ENCODE measurements around the gene CFAP97D1.

CFAP97D1 gene

GRCh38 chr17:43810823-43811222 is 30.6 kb downstream of the CFAP97D1 start:
- CTCF ChIA-PET, result interaction anchor here (0.6 to 2.0 kb wide), 5 partner anchors 11 to 67 kb away, joined by 3 to 10 read pairs (median 3); no protein-coding TSS in a partner anchor
- Histone ChIP-seq H3K9me3 (ENCODE audit: control insufficient read depth, insufficient read depth, low read depth, low read length) (no peaks in the 10 kb centered on the region), H3K27ac (ENCODE audit: extremely low read depth, low read depth, low read length) (no peak overlapping the region), H3K4me1 (ENCODE audit: control insufficient read depth, insufficient read depth, low read length) (no peaks in the 10 kb centered on the region), H3K36me3 (ENCODE audit: control insufficient read depth in 2 of 2, insufficient read depth in 1 of 2, low read length in 2 of 2) (peaks cover 18 to 61% of the 10 kb centered on the region in 2 experiments), H3K4me3 (ENCODE audit: low read depth, low read length) (no peak overlapping the region)
- no peak for TF ChIP-seq ZNF404 (tag by site-specific recombination; IDR thresholded peaks at IDR 0.05)
- TF ChIP-seq ZNF16 (tag by site-specific recombination; IDR thresholded peaks at IDR 0.05; ENCODE audit: low read depth), result no peak
- no peak for TF ChIP-seq GLI2 (tag by site-specific recombination; IDR thresholded peaks at IDR 0.05; ENCODE audit: borderline replicate concordance, low read depth)
- TF ChIP-seq ZEB2 (tag by site-specific recombination; IDR thresholded peaks at IDR 0.05), result no peak
- TF ChIP-seq PRDM1 (tag by site-specific recombination; IDR thresholded peaks at IDR 0.05), result no peak
- TF ChIP-seq ZNF473 (tag by site-specific recombination; IDR thresholded peaks at IDR 0.05), result no peak
- TF ChIP-seq ZNF133 (tag by site-specific recombination; IDR thresholded peaks at IDR 0.05), result no peak
- TF ChIP-seq ZNF23 (tag by site-specific recombination; IDR thresholded peaks at IDR 0.05; ENCODE audit: borderline replicate concordance), result no peak
- TF ChIP-seq ZNF561 (tag by site-specific recombination; IDR thresholded peaks at IDR 0.05; ENCODE audit: borderline replicate concordance), result no peak
- no peak for TF ChIP-seq KLF10 (tag by site-specific recombination; IDR thresholded peaks at IDR 0.05)
- TF ChIP-seq, protein P1, sequence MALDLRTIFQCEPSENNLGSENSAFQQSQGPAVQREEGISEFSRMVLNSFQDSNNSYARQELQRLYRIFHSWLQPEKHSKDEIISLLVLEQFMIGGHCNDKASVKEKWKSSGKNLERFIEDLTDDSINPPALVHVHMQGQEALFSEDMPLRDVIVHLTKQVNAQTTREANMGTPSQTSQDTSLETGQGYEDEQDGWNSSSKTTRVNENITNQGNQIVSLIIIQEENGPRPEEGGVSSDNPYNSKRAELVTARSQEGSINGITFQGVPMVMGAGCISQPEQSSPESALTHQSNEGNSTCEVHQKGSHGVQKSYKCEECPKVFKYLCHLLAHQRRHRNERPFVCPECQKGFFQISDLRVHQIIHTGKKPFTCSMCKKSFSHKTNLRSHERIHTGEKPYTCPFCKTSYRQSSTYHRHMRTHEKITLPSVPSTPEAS (tag by site-specific recombination; IDR thresholded peaks at IDR 0.05), result no peak
- TF ChIP-seq HOXC10 (CRISPR knock-in tag; IDR thresholded peaks at IDR 0.05), result no peak
- no peak for TF ChIP-seq ZNF664 (tag by site-specific recombination; IDR thresholded peaks at IDR 0.05)
- POLR2A ChIA-PET, result no interaction called here

- H3K27ac ChIP-seq (ENCODE audit: extremely low read depth, low read depth, low read length), result no peak overlapping the region
- no peaks in the 10 kb centered on the region for H3K4me1 ChIP-seq (ENCODE audit: control insufficient read depth, insufficient read depth, low read length)
- H3K4me3 ChIP-seq (ENCODE audit: low read depth, low read length), result no peak overlapping the region
- ChIA-PET POLR2A (no interaction called here), CTCF (no interaction called here)
- no peaks in the 10 kb centered on the region for H3K9me3 ChIP-seq (ENCODE audit: control insufficient read depth, insufficient read depth, low read depth, low read length)
- H3K36me3 ChIP-seq (ENCODE audit: control insufficient read depth in 2 of 2, insufficient read depth in 1 of 2, low read length in 2 of 2), result peaks cover 8 to 76% of the 10 kb centered on the region in 2 experiments
- 0 out of 2 replicates have a peak, but pooled peaks have one; percentile 5 for TF ChIP-seq ZNF768 (tag by site-specific recombination; IDR thresholded peaks at IDR 0.05)
- peak; percentile 75 for TF ChIP-seq ZFP3 (tag by site-specific recombination; IDR thresholded peaks at IDR 0.05; ENCODE audit: low read depth)
- TF ChIP-seq ZNF426 (tag by site-specific recombination; IDR thresholded peaks at IDR 0.05), result no peak
Observed at GRCh38 chr17:43812396-43813265, 32.4 kb downstream of the CFAP97D1 start.

- POLR2A ChIA-PET, result no interaction called here
- CTCF ChIA-PET, result interaction anchor here (0.6 to 1.1 kb wide), 4 partner anchors 9 to 407 kb away, joined by 3 to 4 read pairs (median 3); no protein-coding TSS in a partner anchor
- Histone ChIP-seq H3K9me3 (ENCODE audit: control insufficient read depth, insufficient read depth, low read depth, low read length) (no peaks in the 10 kb centered on the region), H3K4me3 (ENCODE audit: low read depth, low read length) (no peak overlapping the region), H3K27ac (ENCODE audit: extremely low read depth, low read depth, low read length) (no peak overlapping the region), H3K36me3 (ENCODE audit: control insufficient read depth in 2 of 2, insufficient read depth in 1 of 2, low read length in 2 of 2) (peaks cover 8 to 76% of the 10 kb centered on the region in 2 experiments), H3K4me1 (ENCODE audit: control insufficient read depth, insufficient read depth, low read length) (no peaks in the 10 kb centered on the region)
- TF ChIP-seq ZBTB48 (tag by site-specific recombination; IDR thresholded peaks at IDR 0.05) (no peak), ZNF843 (tag by site-specific recombination; IDR thresholded peaks at IDR 0.05) (no peak), ZNF610 (tag by site-specific recombination; IDR thresholded peaks at IDR 0.05; ENCODE audit: borderline replicate concordance) (no peak), ZSCAN16 (tag by site-specific recombination; IDR thresholded peaks at IDR 0.05) (no peak), PRDM6 (tag by site-specific recombination; IDR thresholded peaks at IDR 0.05) (no peak), ZNF660 (tag by site-specific recombination; IDR thresholded peaks at IDR 0.05) (no peak), ZNF518A (tag by site-specific recombination; conservative IDR thresholded peaks at IDR 0.05; ENCODE audit: low read depth) (no peak), ZNF530 (tag by site-specific recombination; IDR thresholded peaks at IDR 0.05; ENCODE audit: low read depth) (no peak), KLF9 (tag by site-specific recombination; IDR thresholded peaks at IDR 0.05; ENCODE audit: low read depth) (no peak)
Observed at GRCh38 chr17:43813386-43813785, 33.2 kb downstream of the CFAP97D1 start.

Data from HEK293 (cell line).